Dedifferentiated amniotic fluid mesenchymal stem cell (primary cell): ENCODE results near the gene PTGES2.
"Not testable (repeated sequence)": the region's sequence is repeated elsewhere in the genome, so short reads cannot be mapped to it uniquely, and the experiment has no call there.

Experiments
- DNase-seq: peaks from one replicate; pipeline ENCODE4 v3.0.0-alpha.2; 2016; ENCODE audit errors: extremely low spot score

The PTGES2 gene

GRCh38 chr9:128136816-128137793 lies 9.6 kb upstream of the PTGES2 start:
- DNase-seq = no peak

GRCh38 chr9:128135561-128135960 lies 8.0 kb upstream of the PTGES2 start:
- not testable (repeated sequence) for DNase-seq

- not testable (repeated sequence) for DNase-seq
These were observed 4.6 kb upstream of the PTGES2 start for GRCh38 chr9:128132139-128132538.

GRCh38 chr9:128131346-128131745 lies 3.8 kb upstream of the PTGES2 start:
- not testable (repeated sequence) for DNase-seq

- DNase-seq = not testable (repeated sequence)
These were observed 3.1 kb upstream of the PTGES2 start for GRCh38 chr9:128130651-128131050.

- DNase-seq = not testable (repeated sequence)
These were observed 2.6 kb upstream of the PTGES2 start for GRCh38 chr9:128129976-128130590.

- DNase-seq = no peak
These were observed 1.5 kb upstream of the PTGES2 start for GRCh38 chr9:128128836-128129590.

- peak; percentile 89 for DNase-seq
These were observed 684 bp upstream of the PTGES2 start for GRCh38 chr9:128127990-128128835.

- DNase-seq = no peak
These were observed 1.8 kb downstream of the PTGES2 start for GRCh38 chr9:128125580-128126354.

- no peak for DNase-seq
These were observed 2.5 kb downstream of the PTGES2 start for GRCh38 chr9:128124873-128125579.

GRCh38 chr9:128124451-128124850 lies 3.1 kb downstream of the PTGES2 start:
- DNase-seq = no peak

GRCh38 chr9:128123451-128124080 lies 4.0 kb downstream of the PTGES2 start:
- DNase-seq = no peak

GRCh38 chr9:128122809-128123175 lies 4.7 kb downstream of the PTGES2 start:
- no peak for DNase-seq

- DNase-seq = no peak
These were observed 5.4 kb downstream of the PTGES2 start for GRCh38 chr9:128121924-128122808.

- no peak for DNase-seq
These were observed 6.1 kb downstream of the PTGES2 start for GRCh38 chr9:128121466-128121810.

GRCh38 chr9:128120741-128121465 lies 6.6 kb downstream of the PTGES2 start:
- no peak for DNase-seq

- no peak for DNase-seq
These were observed 7.3 kb downstream of the PTGES2 start for GRCh38 chr9:128120061-128120740.
